NCI-H1417 (cell line): ENCODE data around the gene STKLD1.

Experiments
- DNase-seq, 3 experiments: peaks; one replicate each; lab custom pipeline; 2025; lab: John Stamatoyannopoulos, UW

STKLD1 gene

GRCh38 chr9:133345596-133345995, 30.6 kb upstream of the STKLD1 start:
- no peak for DNase-seq

GRCh38 chr9:133346021-133346785, 30.0 kb upstream of the STKLD1 start:
- DNase-seq, result no peak

GRCh38 chr9:133347515-133347984, 28.6 kb upstream of the STKLD1 start:
- DNase-seq, result peak in 2 of 3 experiments; percentile 77 to 81

- peak; percentile 84 to 99 (median 96) for DNase-seq
Measured at GRCh38 chr9:133347985-133348717, 28.0 kb upstream of the STKLD1 start, which contains the start of the genes MED22 and RPL7A. Gene MED22, minus strand, starts transcription at chr9:133348131. Its CDS starts 1,469 bp downstream, at chr9:133346662. Gene RPL7A, plus strand, starts transcription at chr9:133348218. Its CDS starts 26 bp downstream, at chr9:133348244.

- no peak for DNase-seq
Measured at GRCh38 chr9:133348718-133349573, 27.2 kb upstream of the STKLD1 start.

GRCh38 chr9:133349965-133350616, 26.1 kb upstream of the STKLD1 start:
- peak in 1 of 3 experiments; percentile 20 for DNase-seq

- DNase-seq, result no peak
Measured at GRCh38 chr9:133351526-133351907, 24.6 kb upstream of the STKLD1 start.

- DNase-seq, result peak in 1 of 3 experiments; percentile 22
Measured at GRCh38 chr9:133351908-133352634, 24.1 kb upstream of the STKLD1 start.

- DNase-seq, result no peak
Measured at GRCh38 chr9:133352635-133353340, 23.4 kb upstream of the STKLD1 start.

GRCh38 chr9:133353548-133353947, 22.6 kb upstream of the STKLD1 start:
- DNase-seq, result no peak

GRCh38 chr9:133354766-133355165, 21.4 kb upstream of the STKLD1 start:
- no peak for DNase-seq

- DNase-seq, result peak in 2 of 3 experiments; percentile 61 to 72
Measured at GRCh38 chr9:133355881-133356357, 20.2 kb upstream of the STKLD1 start.

- peak; percentile 73 to 91 (median 90) for DNase-seq
Measured at GRCh38 chr9:133356391-133357091, 19.6 kb upstream of the STKLD1 start, which contains the start of the genes SURF1 and SURF2. Gene SURF1, minus strand, starts transcription at chr9:133356487. Its CDS starts 34 bp downstream, at chr9:133356453. Gene SURF2, plus strand, starts transcription at chr9:133356550. Its CDS starts 43 bp downstream, at chr9:133356593.

GRCh38 chr9:133357656-133358055, 18.5 kb upstream of the STKLD1 start:
- DNase-seq, result no peak

- peak in 1 of 3 experiments; percentile 31 for DNase-seq
Measured at GRCh38 chr9:133359399-133360175, 16.6 kb upstream of the STKLD1 start.

GRCh38 chr9:133360400-133361393, 15.5 kb upstream of the STKLD1 start:
- no peak for DNase-seq
